ENCODE data around the gene PIP4K2C.
"Not testable (repeated sequence)": the region's sequence is repeated elsewhere in the genome, so short reads cannot be mapped to it uniquely, and the experiment has no call there.

Gene PIP4K2C

DNA sequence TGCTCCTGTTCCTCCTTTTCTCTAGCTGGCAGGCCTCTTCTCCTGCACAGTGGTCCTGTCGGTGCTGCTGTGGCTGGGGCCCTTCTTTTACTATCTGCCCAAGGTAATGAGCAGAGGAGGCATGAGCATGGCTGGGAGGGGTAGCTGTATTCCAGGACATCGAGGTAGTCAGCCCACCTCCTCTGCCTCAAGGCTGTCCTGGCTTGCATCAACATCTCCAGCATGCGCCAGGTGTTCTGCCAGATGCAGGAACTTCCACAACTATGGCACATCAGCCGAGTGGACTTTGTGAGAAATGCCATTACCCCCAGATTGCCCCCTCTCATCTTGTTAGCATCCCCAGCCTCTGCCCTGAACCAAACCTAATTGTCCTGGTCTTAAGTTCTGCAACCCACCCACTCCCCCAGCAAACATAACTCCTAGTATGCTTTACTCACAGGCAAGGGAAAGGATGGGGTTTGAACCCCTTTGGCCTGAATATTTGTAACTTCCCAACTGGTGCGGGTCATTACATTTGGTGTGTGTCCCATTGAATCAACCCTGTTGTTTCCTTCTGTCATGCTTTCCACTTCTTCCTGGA is 32.9 kb downstream of the PIP4K2C start:
- no peak for DNase-seq

GRCh38 chr12:57624441-57625220 is 33.6 kb downstream of the PIP4K2C start:
- DNase-seq: no peak

DNA sequence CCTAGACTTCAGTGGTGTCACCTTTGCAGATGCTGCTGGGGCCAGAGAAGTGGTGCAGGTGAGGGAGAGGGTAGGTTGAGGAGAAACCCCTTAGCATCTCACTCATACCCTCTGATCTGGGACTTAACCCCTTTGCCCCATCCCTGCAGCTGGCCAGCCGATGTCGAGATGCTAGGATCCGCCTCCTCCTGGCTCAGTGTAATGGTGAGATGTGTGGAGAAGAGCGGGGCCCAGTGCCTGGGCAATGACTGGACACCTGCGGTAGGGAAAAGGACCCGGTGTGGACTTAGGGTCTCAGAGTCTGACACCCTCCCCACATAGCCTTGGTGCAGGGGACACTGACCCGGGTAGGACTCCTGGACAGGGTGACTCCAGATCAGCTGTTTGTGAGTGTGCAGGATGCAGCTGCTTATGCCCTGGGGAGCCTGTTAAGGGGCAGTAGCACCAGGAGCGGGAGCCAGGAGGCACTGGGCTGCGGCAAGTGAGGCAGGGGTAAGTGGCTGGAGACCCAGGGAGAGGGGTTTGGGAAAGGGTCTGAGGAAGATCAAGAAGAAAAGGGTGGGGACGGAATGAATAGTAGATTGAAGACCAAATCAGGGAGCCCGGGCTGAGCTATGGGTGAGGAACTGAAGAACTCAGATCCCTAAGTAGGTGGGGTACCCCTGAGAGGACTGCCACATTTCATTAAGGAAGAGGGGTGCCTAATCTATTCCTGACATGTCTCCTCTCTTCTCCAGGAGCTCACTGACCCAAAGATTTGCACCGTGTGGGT is 34.5 kb downstream of the PIP4K2C start:
- no peak for DNase-seq

- no peak for DNase-seq
Measured at GRCh38 chr12:57626111-57626920, 35.3 kb downstream of the PIP4K2C start.

GRCh38 chr12:57626921-57627445 is 36.0 kb downstream of the PIP4K2C start:
- no peak for DNase-seq

GRCh38 chr12:57627501-57628279 is 36.7 kb downstream of the PIP4K2C start:
- DNase-seq: no peak

GRCh38 chr12:57628280-57629191 is 37.5 kb downstream of the PIP4K2C start:
- DNase-seq: no peak

- no peak for DNase-seq
Measured at GRCh38 chr12:57629897-57630471, 39.0 kb downstream of the PIP4K2C start.

DNA sequence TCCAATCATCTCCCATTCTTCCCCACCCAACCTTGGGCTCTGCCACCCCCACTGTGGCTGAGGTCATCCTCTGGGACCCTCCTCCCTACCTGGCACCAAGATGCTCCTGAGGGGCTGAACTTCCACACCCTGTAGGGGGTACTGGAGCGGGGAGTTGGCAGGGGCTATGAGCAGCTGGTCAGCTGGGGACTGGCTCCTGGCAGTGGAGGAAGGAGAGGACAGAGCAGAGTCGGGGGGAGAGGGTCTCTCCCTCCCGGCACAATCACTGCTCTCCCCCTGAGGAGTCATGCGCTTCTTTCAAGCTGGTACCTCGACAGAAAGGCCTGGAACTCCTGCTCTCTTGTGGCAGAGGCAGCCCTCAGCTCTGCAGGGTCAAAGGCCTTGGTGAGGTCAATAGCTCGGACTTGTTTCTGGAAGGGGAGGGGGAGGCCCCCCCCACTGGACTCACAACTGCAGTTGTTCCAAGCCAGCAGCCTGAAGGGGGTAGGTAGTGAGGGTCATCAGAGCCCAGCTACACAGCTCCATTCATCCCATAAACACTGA is 40.0 kb downstream of the PIP4K2C start:
- DNase-seq: no peak

DNA sequence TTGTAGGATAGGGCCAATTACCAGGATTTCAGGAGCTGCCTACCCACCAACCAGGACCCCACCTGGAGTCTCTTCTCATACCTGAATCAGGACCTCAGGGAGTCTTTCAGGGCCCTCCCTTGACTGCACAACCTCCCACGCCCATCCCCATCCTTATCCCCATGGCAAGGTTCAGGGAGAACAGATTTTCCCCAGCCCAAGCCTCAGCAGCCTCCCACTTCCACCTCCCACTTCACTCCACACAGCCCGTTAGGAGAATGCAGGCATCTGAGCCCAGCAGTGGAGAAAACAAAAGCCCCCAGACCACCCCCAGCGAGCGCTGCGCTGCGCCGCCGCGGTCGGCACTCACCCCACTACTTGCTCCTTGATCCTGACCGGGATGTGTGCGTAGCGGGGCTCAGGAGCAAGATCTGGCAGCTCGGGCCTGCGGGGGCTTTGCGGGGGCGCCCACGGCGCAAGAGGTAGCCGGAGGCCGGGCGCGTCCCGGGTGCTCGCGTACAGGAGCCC is 40.6 kb downstream of the PIP4K2C start:
- no peak for DNase-seq

GRCh38 chr12:57632073-57632957 is 41.3 kb downstream of the PIP4K2C start:
- DNase-seq: no peak

DNA sequence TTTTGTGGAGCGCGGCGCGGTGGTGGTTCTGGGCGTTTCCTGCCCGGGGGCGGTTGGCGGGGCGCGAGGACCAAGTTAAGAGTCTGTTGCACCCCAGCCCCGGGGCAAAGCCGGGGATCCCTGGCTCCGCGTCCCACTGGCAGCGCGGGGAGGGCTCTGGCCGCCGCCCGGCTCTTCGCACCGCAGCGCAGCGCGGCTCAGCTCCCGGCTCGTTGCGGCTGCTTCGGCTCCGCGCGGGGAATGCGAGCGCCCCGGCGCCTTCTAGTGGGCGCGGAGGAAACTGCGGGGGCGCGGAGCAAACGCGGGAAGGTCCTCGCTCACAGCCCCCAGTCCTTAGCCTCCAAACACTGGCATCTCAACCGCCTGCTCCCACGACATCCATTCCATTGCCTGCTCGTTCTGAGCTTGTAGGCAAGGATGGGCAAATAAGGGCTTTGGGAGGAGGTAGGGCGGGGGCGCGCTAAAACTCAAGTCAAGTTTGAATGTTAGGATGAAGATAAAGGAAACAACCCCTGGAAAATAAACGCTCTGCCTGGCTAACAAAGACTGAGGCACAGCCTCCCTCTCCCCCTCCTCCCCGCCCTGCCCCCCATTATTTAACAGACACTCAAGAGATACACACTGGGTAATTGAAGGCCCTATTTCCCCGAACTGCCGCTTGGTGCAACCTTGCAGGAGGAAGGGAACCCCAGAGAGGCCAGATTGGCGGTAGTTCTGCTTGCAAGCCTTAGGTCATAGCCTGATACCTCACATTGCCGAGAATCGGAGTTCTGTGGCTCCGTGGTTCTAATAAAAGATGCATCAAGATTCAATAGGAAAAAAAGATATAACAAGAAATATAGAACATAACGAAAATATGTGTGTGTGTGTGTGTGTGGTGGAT is 42.2 kb downstream of the PIP4K2C start, which contains the start of gene B4GALNT1:
B4GALNT1 (minus strand) TSS at position 244 of the 883 bp plus-strand sequence. CDS start 1,069 bp downstream, outside the sequence.
- DNase-seq: peak; percentile 49

DNA sequence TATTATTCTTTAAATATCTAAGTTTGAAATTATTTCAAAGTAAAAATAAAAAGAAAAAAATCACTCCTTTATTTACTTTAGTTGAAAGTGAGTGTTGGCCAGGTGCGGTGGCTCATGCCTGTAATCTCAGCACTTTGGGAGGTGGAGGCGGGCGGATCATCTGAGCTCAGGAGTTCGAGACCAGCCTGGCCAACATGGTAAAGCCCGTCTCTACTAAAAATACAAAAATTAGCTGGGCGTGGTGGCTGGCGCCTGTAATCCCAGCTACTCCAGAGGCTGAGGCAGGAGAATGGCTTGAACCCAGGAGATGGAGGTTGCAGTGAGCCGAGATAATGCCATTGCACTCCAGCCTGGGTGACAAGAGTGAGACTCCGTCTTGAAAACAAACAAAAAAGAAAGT is 45.7 kb downstream of the PIP4K2C start:
- not testable (repeated sequence) for DNase-seq

DNA sequence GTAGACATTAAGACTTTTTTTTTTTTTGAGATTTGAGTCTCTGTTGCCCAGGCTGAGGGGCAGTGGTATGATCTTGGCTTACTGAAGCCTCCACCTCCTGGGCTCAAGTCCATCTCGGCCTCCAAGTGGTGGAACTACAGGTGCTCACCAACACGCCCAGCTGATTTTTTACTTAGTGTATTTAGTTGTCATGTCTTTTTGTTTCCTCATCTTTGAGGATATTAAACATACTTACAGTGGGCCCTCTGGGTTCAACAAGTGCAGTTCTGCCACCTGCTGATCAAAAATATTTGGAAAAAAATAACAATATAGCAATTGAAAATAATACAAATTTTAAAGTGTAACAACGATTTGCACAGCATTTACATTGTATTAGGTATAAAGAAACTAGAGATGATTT is 46.4 kb downstream of the PIP4K2C start:
- DNase-seq: no peak

GRCh38 chr12:57638096-57638495 is 47.1 kb downstream of the PIP4K2C start:
- DNase-seq: no peak

- DNase-seq: no peak
Measured at GRCh38 chr12:57640175-57641042, 49.4 kb downstream of the PIP4K2C start.
